BLaER1 (cell line): ENCODE data around the gene DDTL.
"Not testable (repeated sequence)": the region's sequence is repeated elsewhere in the genome, so short reads cannot be mapped to it uniquely, and the experiment has no call there.

Experiments used
- H3K27ac ChIP-seq: shearing (Covaris generic); formaldehyde crosslinking; 2 replicates; pipeline ENCODE4 v1.8.1; 2022
- H3K27me3 ChIP-seq: shearing (Covaris generic); formaldehyde crosslinking; 2 replicates; pipeline ENCODE4 v1.8.1; 2022
- H3K36me3 ChIP-seq: shearing (Covaris generic); formaldehyde crosslinking; 2 replicates; pipeline ENCODE4 v1.8.1; 2022
- H3K4me1 ChIP-seq: shearing (Covaris generic); formaldehyde crosslinking; 2 replicates; pipeline ENCODE4 v1.8.1; 2022
- H3K4me2 ChIP-seq: shearing (Covaris generic); formaldehyde crosslinking; 2 replicates; pipeline ENCODE4 v1.8.1; 2022
- H3K4me3 ChIP-seq: shearing (Covaris generic); formaldehyde crosslinking; 2 replicates; pipeline ENCODE4 v1.8.1; 2022
- H3K9ac ChIP-seq: shearing (Covaris generic); formaldehyde crosslinking; 2 replicates; pipeline ENCODE4 v1.8.1; 2022
- H3K9me3 ChIP-seq: shearing (Covaris generic); formaldehyde crosslinking; 2 replicates; pipeline ENCODE4 v1.8.1; 2022
- H4K20me1 ChIP-seq: shearing (Covaris generic); formaldehyde crosslinking; 2 replicates; pipeline ENCODE4 v1.8.1; 2022
- Cebpa-rat ChIP-seq: shearing (Covaris generic); IDR thresholded peaks from 2 replicates; pipeline ENCODE4 v1.8.1; 2022

The DDTL gene

GRCh38 chr22:23979557-23980240 is 13.0 kb downstream of the DDTL start, which contains the start of gene GSTT2:
Gene GSTT2 (plus strand): TSS chr22:23980134.
- H3K4me2 ChIP-seq, H3K9me3 ChIP-seq, H3K4me3 ChIP-seq, H3K9ac ChIP-seq, H4K20me1 ChIP-seq, H3K4me1 ChIP-seq, H3K36me3 ChIP-seq, H3K27ac ChIP-seq: not testable (repeated sequence)
- peaks cover 10% of the 10 kb centered on the region for H3K27me3 ChIP-seq

GRCh38 chr22:23980567-23980966 is 13.9 kb downstream of the DDTL start:
- not testable (repeated sequence) for H3K4me1 ChIP-seq, H3K36me3 ChIP-seq, H3K4me3 ChIP-seq, H3K9me3 ChIP-seq, H3K9ac ChIP-seq, H4K20me1 ChIP-seq, H3K27ac ChIP-seq, H3K4me2 ChIP-seq
- H3K27me3 ChIP-seq, result peaks cover 10% of the 10 kb centered on the region

GRCh38 chr22:23984430-23984829 is 17.7 kb downstream of the DDTL start:
- Histone ChIP-seq H3K9ac (no peak overlapping the region), H3K4me1 (no peaks in the 10 kb centered on the region), H3K27ac (no peak overlapping the region), H3K9me3 (no peaks in the 10 kb centered on the region), H3K4me2 (no peak overlapping the region), H3K36me3 (no peaks in the 10 kb centered on the region), H3K27me3 (peaks cover 10% of the 10 kb centered on the region), H4K20me1 (no peaks in the 10 kb centered on the region), H3K4me3 (no peak overlapping the region)
- no peak for TF ChIP-seq Cebpa-rat

GRCh38 chr22:23986089-23986488 is 19.4 kb downstream of the DDTL start:
- not testable (repeated sequence) for H3K9ac ChIP-seq, H3K27ac ChIP-seq, H3K27me3 ChIP-seq, H3K36me3 ChIP-seq, H3K9me3 ChIP-seq, H4K20me1 ChIP-seq, H3K4me2 ChIP-seq, H3K4me3 ChIP-seq, H3K4me1 ChIP-seq

GRCh38 chr22:23986538-23987178 is 20.0 kb downstream of the DDTL start:
- not testable (repeated sequence) for H3K9ac ChIP-seq, H3K36me3 ChIP-seq, H4K20me1 ChIP-seq, H3K4me2 ChIP-seq, H3K4me3 ChIP-seq, H3K27ac ChIP-seq, H3K4me1 ChIP-seq, H3K9me3 ChIP-seq, H3K27me3 ChIP-seq

- H3K4me3 ChIP-seq, H3K9ac ChIP-seq, H3K4me1 ChIP-seq, H4K20me1 ChIP-seq, H3K4me2 ChIP-seq, H3K27me3 ChIP-seq, H3K9me3 ChIP-seq, H3K36me3 ChIP-seq, H3K27ac ChIP-seq: not testable (repeated sequence)
Measured at GRCh38 chr22:23989583-23990244, 23.0 kb downstream of the DDTL start.

- not testable (repeated sequence) for H3K9ac ChIP-seq, H3K27me3 ChIP-seq, H3K36me3 ChIP-seq, H3K27ac ChIP-seq, H4K20me1 ChIP-seq, H3K9me3 ChIP-seq, H3K4me2 ChIP-seq, H3K4me3 ChIP-seq, H3K4me1 ChIP-seq
Measured at GRCh38 chr22:23993080-23993479, 26.4 kb downstream of the DDTL start.

GRCh38 chr22:23993581-23994177 is 27.0 kb downstream of the DDTL start:
- H3K4me1 ChIP-seq, H3K9me3 ChIP-seq, H3K9ac ChIP-seq, H3K27me3 ChIP-seq, H3K4me3 ChIP-seq, H3K4me2 ChIP-seq, H3K27ac ChIP-seq, H3K36me3 ChIP-seq, H4K20me1 ChIP-seq: not testable (repeated sequence)

GRCh38 chr22:23997092-23997491 is 30.4 kb downstream of the DDTL start:
- Histone ChIP-seq H3K9me3 (no peaks in the 10 kb centered on the region), H3K27ac (no peak overlapping the region), H3K4me2 (no peak overlapping the region), H3K27me3 (no peaks in the 10 kb centered on the region), H3K4me3 (no peak overlapping the region), H4K20me1 (no peaks in the 10 kb centered on the region), H3K36me3 (no peaks in the 10 kb centered on the region), H3K9ac (no peak overlapping the region), H3K4me1 (no peaks in the 10 kb centered on the region)
- TF ChIP-seq Cebpa-rat, result no peak

GRCh38 chr22:23999779-24000178 is 33.1 kb downstream of the DDTL start:
- not testable (repeated sequence) for H3K4me1 ChIP-seq, H3K27ac ChIP-seq, H4K20me1 ChIP-seq, H3K4me3 ChIP-seq, H3K4me2 ChIP-seq, H3K9ac ChIP-seq, H3K27me3 ChIP-seq, H3K9me3 ChIP-seq, H3K36me3 ChIP-seq
